ENCODE data around the gene IQSEC1.
"Not testable (repeated sequence)": the region's sequence is repeated elsewhere in the genome, so short reads cannot be mapped to it uniquely, and the experiment has no call there.

IQSEC1 gene

GRCh38 chr3:12856626-12857025 is 216.6 kb downstream of the IQSEC1 start:
- no peak for DNase-seq

- DNase-seq = no peak
Measured at GRCh38 chr3:12854565-12854964, 218.7 kb downstream of the IQSEC1 start.

GRCh38 chr3:12853847-12854246 is 219.4 kb downstream of the IQSEC1 start:
- DNase-seq = not testable (repeated sequence)

- no peak for DNase-seq
Measured at GRCh38 chr3:12852201-12852600, 221.0 kb downstream of the IQSEC1 start.

Measured in NCI-H510A treated with DMSO at 0.1 percent for 48 hours (cell line).